MM.1S (cell line): ENCODE measurements around the gene PPARGC1A.

ENCODE experiments used
- DNase-seq: peaks from one replicate; pipeline ENCODE4 v3.0.0-alpha.2; 2015
- H2AFZ ChIP-seq: fragments of 300-600 bp; sonication (generic); 2 replicates; pipeline ENCODE4 v1.6.0; 2016; ENCODE audit warnings: antibody characterized with exemption, low read length
- H3F3A ChIP-seq: fragments of 300-600 bp; sonication (generic); 2 replicates; pipeline ENCODE4 v1.6.1; 2016; ENCODE audit warnings: mild to moderate bottlenecking, antibody characterized with exemption, low read length, moderate library complexity, mixed read lengths; ENCODE audit not compliant: insufficient read depth
- H3K27ac ChIP-seq: fragments of 300-600 bp; sonication (generic); 2 replicates; pipeline ENCODE4 v1.5.1; 2016; ENCODE audit warnings: mild to moderate bottlenecking, low read length
- H3K27me3 ChIP-seq: fragments of 300-600 bp; sonication (generic); replicated peaks from 2 replicates; pipeline ENCODE4 v1.6.0; 2016; ENCODE audit warnings: low read length; ENCODE audit not compliant: insufficient read depth
- H3K36me3 ChIP-seq: fragments of 300-600 bp; sonication (generic); replicated peaks from 2 replicates; pipeline ENCODE4 v1.6.1; 2016; ENCODE audit warnings: mild to moderate bottlenecking, low read length, mixed read lengths; ENCODE audit not compliant: insufficient read depth
- H3K4me1 ChIP-seq: fragments of 300-600 bp; sonication (generic); 2 replicates; pipeline ENCODE4 v1.6.1; 2016; ENCODE audit warnings: low read length, mixed read lengths
- H3K4me2 ChIP-seq: fragments of 300-600 bp; sonication (generic); 2 replicates; pipeline ENCODE4 v1.6.0; 2016; ENCODE audit warnings: low read depth, low read length
- H3K4me3 ChIP-seq: fragments of 300-600 bp; sonication (generic); 2 replicates; pipeline ENCODE4 v1.5.1; 2016; ENCODE audit warnings: low read length, mixed read lengths
- H3K79me2 ChIP-seq: fragments of 300-600 bp; sonication (generic); 2 replicates; pipeline ENCODE4 v1.6.1; 2016; ENCODE audit warnings: mixed run types, low read length, mixed read lengths
- H3K9ac ChIP-seq: fragments of 300-600 bp; sonication (generic); 2 replicates; pipeline ENCODE4 v1.6.1; 2016; ENCODE audit warnings: low read length, mixed read lengths
- H3K9me2 ChIP-seq: fragments of 300-600 bp; sonication (generic); replicated peaks from 2 replicates; pipeline ENCODE4 v1.6.1; 2016; ENCODE audit warnings: mild to moderate bottlenecking, low read length, mixed read lengths; ENCODE audit not compliant: insufficient read depth
- H3K9me3 ChIP-seq: fragments of 300-600 bp; sonication (generic); replicated peaks from 2 replicates; pipeline ENCODE4 v1.6.1; 2016; ENCODE audit warnings: mild to moderate bottlenecking, low read length, mixed read lengths; ENCODE audit not compliant: insufficient read depth
- H4K20me1 ChIP-seq: fragments of 300-600 bp; sonication (generic); 2 replicates; pipeline ENCODE4 v1.6.1; 2016; ENCODE audit warnings: mild to moderate bottlenecking, low read length, moderate library complexity, mixed read lengths; ENCODE audit not compliant: insufficient read depth
- EZH2 ChIP-seq: fragments of 300-600 bp; sonication (generic); optimal IDR thresholded peaks from 2 replicates; pipeline ENCODE3; 2017; ENCODE audit warnings: low read depth, mild to moderate bottlenecking, antibody characterized with exemption, low read length, mixed read lengths
- EZH2phosphoT487 ChIP-seq: fragments of 300-600 bp; sonication (generic); IDR thresholded peaks from 2 replicates; pipeline ENCODE4 v1.6.1; 2018; ENCODE audit warnings: antibody characterized with exemption, low read length
- TF ChIP-seq, protein P1 (sequence below): fragments of 300-600 bp; sonication (generic); IDR thresholded peaks from 2 replicates; pipeline ENCODE4 v1.5.1; 2016; ENCODE audit warnings: antibody characterized with exemption, low read length, mixed read lengths

The PPARGC1A gene

DNA sequence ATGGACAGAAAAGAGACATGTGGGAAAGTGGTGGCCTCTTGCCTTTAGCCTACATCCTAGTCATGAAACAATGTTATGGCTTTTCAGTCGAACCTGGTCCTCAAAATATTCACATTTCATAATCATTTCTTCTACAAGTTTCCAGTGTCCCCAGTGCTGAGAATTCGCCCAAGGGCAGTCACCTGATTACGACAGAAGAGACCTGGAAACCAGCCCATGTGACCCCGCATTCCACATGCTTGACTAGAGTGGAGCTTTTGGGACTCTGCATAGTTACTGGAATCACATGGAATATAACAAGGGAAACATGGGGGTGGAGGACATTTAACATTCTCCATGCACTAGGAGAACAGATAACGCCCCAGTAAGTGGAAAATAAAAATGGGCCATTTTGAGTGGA lies 100.1 kb downstream of the PPARGC1A start:
- H3K9me3 ChIP-seq: no peaks in the 10 kb centered on the region
- no peaks in the 10 kb centered on the region for H3K36me3 ChIP-seq
- no peaks in the 10 kb centered on the region for H3K27me3 ChIP-seq
- no peaks in the 10 kb centered on the region for H3K4me1 ChIP-seq
- no peak overlapping the region for H3K4me3 ChIP-seq
- H3K9ac ChIP-seq: no peak overlapping the region
- no peaks in the 10 kb centered on the region for H3K79me2 ChIP-seq
- no peak for DNase-seq
- no peaks in the 10 kb centered on the region for H4K20me1 ChIP-seq
- no peak for TF ChIP-seq EZH2phosphoT487
- TF ChIP-seq EZH2: no peak
- TF ChIP-seq, protein P1, sequence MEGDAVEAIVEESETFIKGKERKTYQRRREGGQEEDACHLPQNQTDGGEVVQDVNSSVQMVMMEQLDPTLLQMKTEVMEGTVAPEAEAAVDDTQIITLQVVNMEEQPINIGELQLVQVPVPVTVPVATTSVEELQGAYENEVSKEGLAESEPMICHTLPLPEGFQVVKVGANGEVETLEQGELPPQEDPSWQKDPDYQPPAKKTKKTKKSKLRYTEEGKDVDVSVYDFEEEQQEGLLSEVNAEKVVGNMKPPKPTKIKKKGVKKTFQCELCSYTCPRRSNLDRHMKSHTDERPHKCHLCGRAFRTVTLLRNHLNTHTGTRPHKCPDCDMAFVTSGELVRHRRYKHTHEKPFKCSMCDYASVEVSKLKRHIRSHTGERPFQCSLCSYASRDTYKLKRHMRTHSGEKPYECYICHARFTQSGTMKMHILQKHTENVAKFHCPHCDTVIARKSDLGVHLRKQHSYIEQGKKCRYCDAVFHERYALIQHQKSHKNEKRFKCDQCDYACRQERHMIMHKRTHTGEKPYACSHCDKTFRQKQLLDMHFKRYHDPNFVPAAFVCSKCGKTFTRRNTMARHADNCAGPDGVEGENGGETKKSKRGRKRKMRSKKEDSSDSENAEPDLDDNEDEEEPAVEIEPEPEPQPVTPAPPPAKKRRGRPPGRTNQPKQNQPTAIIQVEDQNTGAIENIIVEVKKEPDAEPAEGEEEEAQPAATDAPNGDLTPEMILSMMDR: no peak
- no peak overlapping the region for H3K4me2 ChIP-seq
- H2AFZ ChIP-seq: no peak overlapping the region
- H3K27ac ChIP-seq: no peak overlapping the region
- H3F3A ChIP-seq: no peaks in the 10 kb centered on the region
- no peaks in the 10 kb centered on the region for H3K9me2 ChIP-seq

DNA sequence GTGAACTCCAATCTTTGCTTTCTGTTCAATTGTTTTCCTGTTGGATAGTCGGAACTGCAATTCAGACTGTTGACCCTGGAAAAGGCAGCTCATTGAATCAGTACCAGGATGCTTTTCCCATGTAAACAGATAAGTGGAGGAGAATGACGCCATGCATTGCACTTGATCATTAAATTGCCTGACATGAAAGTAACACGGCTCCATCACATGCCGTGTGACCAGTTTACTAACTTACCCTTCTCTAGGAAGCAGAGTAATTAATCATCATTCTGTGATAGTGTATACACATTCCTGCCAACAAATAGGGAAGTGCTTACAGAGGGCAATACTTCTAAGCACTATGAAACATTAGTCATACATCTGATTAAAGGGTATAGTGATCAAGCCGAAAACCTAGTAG lies 101.4 kb downstream of the PPARGC1A start:
- no peaks in the 10 kb centered on the region for H3K27me3 ChIP-seq
- no peak for DNase-seq
- H3K9ac ChIP-seq: no peak overlapping the region
- no peaks in the 10 kb centered on the region for H3F3A ChIP-seq
- H3K36me3 ChIP-seq: no peaks in the 10 kb centered on the region
- no peaks in the 10 kb centered on the region for H3K4me1 ChIP-seq
- no peak overlapping the region for H3K4me2 ChIP-seq
- no peaks in the 10 kb centered on the region for H3K9me3 ChIP-seq
- TF ChIP-seq EZH2phosphoT487: no peak
- no peak for TF ChIP-seq EZH2
- TF ChIP-seq, protein P1: no peak
- no peaks in the 10 kb centered on the region for H3K79me2 ChIP-seq
- no peak overlapping the region for H3K4me3 ChIP-seq
- H3K27ac ChIP-seq: no peak overlapping the region
- no peaks in the 10 kb centered on the region for H4K20me1 ChIP-seq
- no peaks in the 10 kb centered on the region for H3K9me2 ChIP-seq
- no peak overlapping the region for H2AFZ ChIP-seq

DNA sequence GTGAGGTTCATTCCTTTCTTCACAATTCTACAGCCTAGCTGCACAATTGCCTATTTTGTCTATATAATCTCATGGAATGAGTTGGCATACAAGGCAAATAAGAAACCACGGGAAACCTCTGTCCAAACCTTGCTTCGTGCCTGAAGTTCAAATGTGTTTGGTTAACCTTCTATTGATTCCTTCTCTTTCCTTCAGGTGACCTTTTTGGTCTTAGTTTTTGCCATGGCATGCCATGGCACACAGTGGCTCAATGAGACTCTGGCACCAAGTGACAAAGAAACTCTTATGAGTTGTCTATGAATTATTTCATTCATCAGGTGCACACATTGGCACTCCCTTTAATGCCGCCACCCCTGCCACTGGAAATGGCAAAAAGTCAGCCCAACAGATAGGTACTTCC lies 101.8 kb downstream of the PPARGC1A start:
- Histone ChIP-seq H2AFZ (no peak overlapping the region), H3K4me1 (no peaks in the 10 kb centered on the region), H3K9ac (no peak overlapping the region), H3K27me3 (no peaks in the 10 kb centered on the region), H3K9me3 (no peaks in the 10 kb centered on the region), H3K4me2 (no peak overlapping the region), H3K4me3 (no peak overlapping the region), H3F3A (no peaks in the 10 kb centered on the region), H4K20me1 (no peaks in the 10 kb centered on the region), H3K79me2 (no peaks in the 10 kb centered on the region), H3K36me3 (no peaks in the 10 kb centered on the region), H3K9me2 (no peaks in the 10 kb centered on the region), H3K27ac (no peak overlapping the region)
- DNase-seq: no peak
- TF ChIP-seq EZH2phosphoT487 (no peak), EZH2 (no peak)
- TF ChIP-seq, protein P1: no peak
